Esophagus squamous epithelium (tissue), 4 donors: ENCODE results near the gene IFIT3.

Experiments
- CTCF ChIP-seq, 6 experiments: fragments of 450-650 bp in 4 of 6; fragments of 200-600 bp in 2 of 6; sonication (generic) in 2 of 6; IDR thresholded peaks; one replicate each; pipeline ENCODE4 v1.5.1; 2016 to 2019; ENCODE audit warnings: antibody characterized with exemption in 6 of 6, mild to moderate bottlenecking in 4 of 6, moderate library complexity in 4 of 6
- POLR2A ChIP-seq, 4 donors: fragments of 450-650 bp; IDR thresholded peaks; one replicate each; pipeline ENCODE4 v1.6.1; 2017; ENCODE audit warnings: antibody characterized with exemption in 4 of 4, mild to moderate bottlenecking in 4 of 4, moderate library complexity in 3 of 4

GRCh38 chr10:89304026-89304425 lies 23.8 kb upstream of the IFIT3 start:
- TF ChIP-seq CTCF (IDR thresholded peaks at IDR 0.05) (no peak), POLR2A (IDR thresholded peaks at IDR 0.05) (no peak)
